OCI-LY3 (cell line): Measurements from ENCODE around the gene UCP1.

ENCODE experiments used
- EZH2phosphoT487 ChIP-seq: fragments of 200-600 bp; shearing (Covaris generic); IDR thresholded peaks from 2 replicates; pipeline ENCODE4 v1.6.1; 2018; ENCODE audit warnings: antibody characterized with exemption, mixed run types, low read depth
- TF ChIP-seq, protein P1 (sequence below): fragments of 200-600, 300-600 bp; sonication (generic); IDR thresholded peaks from 2 replicates; pipeline ENCODE4 v1.5.1; 2014; ENCODE audit warnings: antibody characterized with exemption, low read length, low read depth

DNA sequence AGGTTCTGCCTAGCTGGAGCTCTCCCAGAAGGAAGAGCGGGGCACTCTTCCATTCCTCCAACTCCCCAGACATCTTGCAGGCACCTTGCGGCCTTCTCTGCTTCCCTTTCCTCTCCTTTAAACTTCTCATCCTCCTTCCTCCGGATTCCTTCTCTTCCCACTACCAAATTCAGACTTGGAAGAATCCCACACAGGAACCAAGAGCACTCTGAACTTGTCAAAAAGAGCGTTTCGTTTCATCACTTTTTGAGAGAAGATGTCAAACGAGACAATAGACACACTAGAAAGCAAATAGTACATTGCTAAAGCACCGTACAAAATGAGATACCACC, 512 bp upstream of the UCP1 start:
- TF ChIP-seq, protein P1, sequence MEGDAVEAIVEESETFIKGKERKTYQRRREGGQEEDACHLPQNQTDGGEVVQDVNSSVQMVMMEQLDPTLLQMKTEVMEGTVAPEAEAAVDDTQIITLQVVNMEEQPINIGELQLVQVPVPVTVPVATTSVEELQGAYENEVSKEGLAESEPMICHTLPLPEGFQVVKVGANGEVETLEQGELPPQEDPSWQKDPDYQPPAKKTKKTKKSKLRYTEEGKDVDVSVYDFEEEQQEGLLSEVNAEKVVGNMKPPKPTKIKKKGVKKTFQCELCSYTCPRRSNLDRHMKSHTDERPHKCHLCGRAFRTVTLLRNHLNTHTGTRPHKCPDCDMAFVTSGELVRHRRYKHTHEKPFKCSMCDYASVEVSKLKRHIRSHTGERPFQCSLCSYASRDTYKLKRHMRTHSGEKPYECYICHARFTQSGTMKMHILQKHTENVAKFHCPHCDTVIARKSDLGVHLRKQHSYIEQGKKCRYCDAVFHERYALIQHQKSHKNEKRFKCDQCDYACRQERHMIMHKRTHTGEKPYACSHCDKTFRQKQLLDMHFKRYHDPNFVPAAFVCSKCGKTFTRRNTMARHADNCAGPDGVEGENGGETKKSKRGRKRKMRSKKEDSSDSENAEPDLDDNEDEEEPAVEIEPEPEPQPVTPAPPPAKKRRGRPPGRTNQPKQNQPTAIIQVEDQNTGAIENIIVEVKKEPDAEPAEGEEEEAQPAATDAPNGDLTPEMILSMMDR = no peak
- TF ChIP-seq EZH2phosphoT487 = no peak
